Measurements from ENCODE around the gene RPP21. TPM values are rescaled to one million over a fixed set of nuclear protein-coding genes. Genes with fewer than 3 reads are reported as not detected.

The RPP21 gene
- total and polyA plus RNA-seq, 10 of the 15 experiments (the other 5 are each of a cell fraction or from before 2014, with no cell fraction given) = 14.3 to 94.6 (median 42.1) TPM

- Histone ChIP-seq H3K4me3 (no peak overlapping the region), H3K27me3 (replicated peaks in 1 of 2; ENCODE audit: control insufficient read depth in 2 of 2, insufficient read depth in 2 of 2, low read length in 1 of 2) (no peaks in the 10 kb centered on the region), H2AFZ (ENCODE audit: control insufficient read depth, low read depth, low read length) (no peak overlapping the region), H3K36me3 (ENCODE audit: control insufficient read depth in 2 of 2, insufficient read depth in 2 of 2, low read length in 1 of 2) (peaks cover 3 to 17% of the 10 kb centered on the region in 2 experiments), H3K9ac (ENCODE audit: control insufficient read depth, insufficient read depth, low read length) (no peak overlapping the region), H3K27ac (ENCODE audit: control insufficient read depth, insufficient read depth) (no peak overlapping the region), H3K4me2 (ENCODE audit: control insufficient read depth, insufficient read depth) (no peak overlapping the region), H3K9me3 (replicated peaks; ENCODE audit: control insufficient read depth, insufficient read depth, low read length) (no peaks in the 10 kb centered on the region), H3K4me1 (ENCODE audit: control insufficient read depth, insufficient read depth, low read length) (no peaks in the 10 kb centered on the region), H3K79me2 (ENCODE audit: control insufficient read depth, insufficient read depth, low read length) (peaks cover 12% of the 10 kb centered on the region), H4K20me1 (ENCODE audit: control insufficient read depth, insufficient read depth) (no peaks in the 10 kb centered on the region)
- ATAC-seq (no peak), FAIRE-seq (no peak), DNase-seq (ENCODE audit: low read depth, low spot score) (no peak)
- no TSS peak for BruUV-seq (replicated peaks)
- intact Hi-C loops (cut with micrococcal nuclease; ENCODE audit: unreplicated experiment) (no loop called here), in situ Hi-C loops (cut with MboI) (no loop called here)
- no peak for TF ChIP-seq CREM (IDR thresholded peaks at IDR 0.05; ENCODE audit: low read depth)
- TF ChIP-seq HDGF (IDR thresholded peaks at IDR 0.05) = no peak
- no peak for TF ChIP-seq YBX1 (IDR thresholded peaks at IDR 0.05)
- no peak for TF ChIP-seq KAT2A (conservative IDR thresholded peaks at IDR 0.05; ENCODE audit: control insufficient read depth, low read depth, low read length)
- no peak for TF ChIP-seq PKNOX1 (IDR thresholded peaks at IDR 0.05)
- no peak for TF ChIP-seq PAX5 (IDR thresholded peaks at IDR 0.05; ENCODE audit: borderline replicate concordance, low read depth, low read length)
- no peak for TF ChIP-seq EZH2 (IDR thresholded peaks at IDR 0.05; ENCODE audit: borderline replicate concordance, control insufficient read depth, low read depth, low read length)
- no peak for TF ChIP-seq BRCA1 (IDR thresholded peaks at IDR 0.05; ENCODE audit: low read depth, low read length)
- TF ChIP-seq NR2C2 (IDR thresholded peaks at IDR 0.05; ENCODE audit: borderline replicate concordance, control insufficient read depth, insufficient read length, low read depth) = no peak
- no peak for TF ChIP-seq PAX8 (IDR thresholded peaks at IDR 0.05)
- no peak for TF ChIP-seq HDAC2 (IDR thresholded peaks at IDR 0.05)
- no peak for TF ChIP-seq POLR2A (IDR thresholded peaks at IDR 0.05; ENCODE audit: low read depth, low read length)
- TF ChIP-seq ZZZ3 (IDR thresholded peaks at IDR 0.05; ENCODE audit: control insufficient read depth, insufficient read length, low read depth) = no peak
- RAD21 ChIA-PET (ENCODE audit: unreplicated experiment) = no interaction called here
- POLR2A ChIA-PET = interaction anchor here (1.1 to 2.4 kb wide), 2 partner anchors 12 to 100 kb away, joined by 3 to 14 read pairs; partner anchors contain the start of gene TRIM26
- SMC1A ChIA-PET (ENCODE audit: uncharacterized antibody, unreplicated experiment) = interaction anchor here (1.1 to 1.2 kb wide), 2 partner anchors 10 to 11 kb away, joined by 3 read pairs; no protein-coding TSS in a partner anchor
- WGBS (ENCODE audit: insufficient coverage, insufficient replicate concordance, low lambda C conversion rate, missing lambda C conversion rate) = 69% methylated on average over 1 of the region's 1 CpG
- CTCF ChIA-PET = interaction anchor here (1.1 to 2.0 kb wide), 2 partner anchors 94 kb away, joined by 3 to 6 read pairs; no protein-coding TSS in a partner anchor
Observed at GRCh38 chr6:30312676-30313321, 32.2 kb upstream of the RPP21 start.
